Activated CD4-positive, CD25-positive, alpha-beta regulatory T cell treated with anti-CD3 and anti-CD28 coated beads, Interleukin-2, amount 50 U/mL, for 72 hours (primary cell): Measurements from ENCODE around the gene USP30.
"Not testable (repeated sequence)": the region's sequence is repeated elsewhere in the genome, so short reads cannot be mapped to it uniquely, and the experiment has no call there.

Source experiments
- DNase-seq: peaks from one replicate; pipeline ENCODE4 v3.0.0; 2021

Gene USP30

GRCh38 chr12:109053382-109054123 is 1.2 kb downstream of the USP30 start:
- DNase-seq: no peak

GRCh38 chr12:109054124-109054513 is 1.7 kb downstream of the USP30 start:
- DNase-seq: not testable (repeated sequence)

GRCh38 chr12:109054520-109054919 is 2.1 kb downstream of the USP30 start:
- no peak for DNase-seq

- no peak for DNase-seq
These were observed 4.5 kb downstream of the USP30 start for GRCh38 chr12:109056891-109057290.

- DNase-seq: no peak
These were observed 5.0 kb downstream of the USP30 start for GRCh38 chr12:109057376-109057775.

- DNase-seq: no peak
These were observed 6.4 kb downstream of the USP30 start for GRCh38 chr12:109058773-109059172.

- DNase-seq: no peak
These were observed 11.8 kb downstream of the USP30 start for GRCh38 chr12:109064143-109064542.

- no peak for DNase-seq
These were observed 12.9 kb downstream of the USP30 start for GRCh38 chr12:109065154-109065852.

- DNase-seq: no peak
These were observed 13.4 kb downstream of the USP30 start for GRCh38 chr12:109065853-109066193.

GRCh38 chr12:109069307-109070271 is 17.2 kb downstream of the USP30 start:
- no peak for DNase-seq

GRCh38 chr12:109074866-109075265 is 22.5 kb downstream of the USP30 start:
- DNase-seq: no peak

- DNase-seq: no peak
These were observed 30.4 kb downstream of the USP30 start for GRCh38 chr12:109082751-109083150.

GRCh38 chr12:109084425-109084824 is 32.0 kb downstream of the USP30 start:
- no peak for DNase-seq

- no peak for DNase-seq
These were observed 33.2 kb downstream of the USP30 start for GRCh38 chr12:109085590-109085989.

- DNase-seq: no peak
These were observed 34.9 kb downstream of the USP30 start for GRCh38 chr12:109087250-109087649.

GRCh38 chr12:109088818-109089217 is 36.4 kb downstream of the USP30 start:
- no peak for DNase-seq

GRCh38 chr12:109089683-109090082 is 37.3 kb downstream of the USP30 start:
- DNase-seq: no peak

- no peak for DNase-seq
These were observed 40.2 kb downstream of the USP30 start for GRCh38 chr12:109092497-109093021.

- DNase-seq: peak; percentile 95
These were observed 40.9 kb downstream of the USP30 start, which contains the start of gene ALKBH2 for GRCh38 chr12:109093022-109093918. Gene ALKBH2 (minus strand): TSS chr12:109093472. CDS start chr12:109092786, 686 bp downstream.

GRCh38 chr12:109097140-109097434 is 44.7 kb downstream of the USP30 start:
- no peak for DNase-seq

GRCh38 chr12:109097435-109098182 is 45.2 kb downstream of the USP30 start, which contains the start of gene UNG:
Gene UNG (plus strand): TSS chr12:109097597. CDS start chr12:109097680, 83 bp downstream.
- DNase-seq: peak; percentile 96
